ENCODE results near the gene COX20. TPM values are rescaled to one million over a fixed set of nuclear protein-coding genes. Genes with fewer than 3 reads are reported as not detected.

COX20 gene
- total RNA-seq, 1 donor: 32.8 TPM

DNA sequence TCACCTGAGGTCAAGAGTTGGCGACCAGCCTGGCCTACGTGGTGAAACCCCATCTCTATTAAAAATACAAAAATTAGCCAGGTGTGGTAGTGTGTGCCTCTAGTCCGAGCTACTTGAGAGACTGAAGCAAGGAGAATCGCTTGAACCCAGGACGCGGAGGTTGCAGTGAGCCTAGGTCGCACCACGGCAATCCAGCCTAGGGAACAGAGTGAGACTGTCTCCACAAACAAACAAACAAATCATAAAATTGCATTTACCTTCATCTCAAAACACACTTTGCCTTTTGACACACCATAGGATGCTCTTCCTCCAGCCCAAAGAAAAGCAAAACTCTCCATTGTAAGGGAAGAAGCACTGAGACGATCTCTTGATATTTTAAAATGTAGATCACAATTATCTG, 24.6 kb downstream of the COX20 start:
- TF ChIP-seq, protein P1, sequence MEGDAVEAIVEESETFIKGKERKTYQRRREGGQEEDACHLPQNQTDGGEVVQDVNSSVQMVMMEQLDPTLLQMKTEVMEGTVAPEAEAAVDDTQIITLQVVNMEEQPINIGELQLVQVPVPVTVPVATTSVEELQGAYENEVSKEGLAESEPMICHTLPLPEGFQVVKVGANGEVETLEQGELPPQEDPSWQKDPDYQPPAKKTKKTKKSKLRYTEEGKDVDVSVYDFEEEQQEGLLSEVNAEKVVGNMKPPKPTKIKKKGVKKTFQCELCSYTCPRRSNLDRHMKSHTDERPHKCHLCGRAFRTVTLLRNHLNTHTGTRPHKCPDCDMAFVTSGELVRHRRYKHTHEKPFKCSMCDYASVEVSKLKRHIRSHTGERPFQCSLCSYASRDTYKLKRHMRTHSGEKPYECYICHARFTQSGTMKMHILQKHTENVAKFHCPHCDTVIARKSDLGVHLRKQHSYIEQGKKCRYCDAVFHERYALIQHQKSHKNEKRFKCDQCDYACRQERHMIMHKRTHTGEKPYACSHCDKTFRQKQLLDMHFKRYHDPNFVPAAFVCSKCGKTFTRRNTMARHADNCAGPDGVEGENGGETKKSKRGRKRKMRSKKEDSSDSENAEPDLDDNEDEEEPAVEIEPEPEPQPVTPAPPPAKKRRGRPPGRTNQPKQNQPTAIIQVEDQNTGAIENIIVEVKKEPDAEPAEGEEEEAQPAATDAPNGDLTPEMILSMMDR (IDR thresholded peaks at IDR 0.05; ENCODE audit: insufficient read depth, low read depth, low read length): no peak
- peak overlapping the region; percentile 98 for H3K4me3 ChIP-seq (ENCODE audit: low read depth, low read length)
- DNase-seq (ENCODE audit: low read depth): no peak

DNA sequence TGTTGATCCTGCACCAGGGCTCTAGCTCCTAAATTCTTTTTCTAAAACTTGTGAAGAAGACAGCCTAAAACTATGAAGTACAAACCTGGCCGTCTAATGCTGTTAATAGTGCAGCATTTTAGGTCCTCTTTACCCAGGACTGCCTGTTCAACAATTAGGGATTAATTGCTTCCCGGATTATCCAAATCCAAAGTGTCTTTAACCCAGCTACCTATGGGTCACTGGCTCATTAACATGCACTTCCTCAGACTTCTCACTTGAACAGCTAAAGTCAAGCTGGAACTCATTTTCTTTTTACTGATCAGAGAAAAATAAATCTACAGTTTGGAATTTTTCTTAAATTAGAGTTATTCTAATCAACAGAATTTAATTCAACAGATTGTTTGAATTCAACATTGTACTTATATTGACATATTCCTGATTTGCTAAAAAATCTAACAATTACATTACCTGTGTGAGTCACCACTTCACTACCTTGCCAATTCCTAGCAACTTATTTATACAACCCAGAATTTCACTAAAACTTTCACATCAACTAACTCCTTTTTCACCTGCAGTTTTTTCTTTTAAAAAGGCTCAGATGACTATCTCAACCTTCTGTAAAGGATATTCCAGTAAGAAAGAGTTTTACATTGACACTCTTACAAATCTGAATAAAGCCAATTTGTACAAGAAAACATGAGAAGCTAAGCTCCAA, 25.6 kb downstream of the COX20 start:
- H3K4me3 ChIP-seq (ENCODE audit: low read depth, low read length): peak overlapping the region; percentile 98
- TF ChIP-seq, protein P1 (IDR thresholded peaks at IDR 0.05; ENCODE audit: insufficient read depth, low read depth, low read length): no peak
- no peak for DNase-seq (ENCODE audit: low read depth)

DNA sequence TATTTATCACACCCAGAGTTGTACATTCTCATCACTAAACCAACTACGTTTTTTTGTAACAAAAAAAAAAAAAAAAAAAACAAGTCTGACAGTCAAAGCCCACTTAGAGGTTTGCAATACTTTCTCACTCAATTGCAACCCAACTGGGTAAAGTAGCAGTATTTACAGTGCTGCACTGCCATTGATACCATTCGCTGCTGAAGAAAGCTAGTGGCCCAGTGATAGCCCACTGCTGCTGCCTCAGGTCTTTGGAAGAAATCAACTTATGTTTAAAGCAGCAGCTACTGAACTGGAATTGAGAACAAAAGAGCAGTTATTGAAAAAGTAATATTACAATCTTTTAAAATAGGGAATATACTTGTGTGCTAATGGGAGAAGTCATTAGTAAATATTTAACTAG, 26.2 kb downstream of the COX20 start:
- TF ChIP-seq, protein P1 (IDR thresholded peaks at IDR 0.05; ENCODE audit: insufficient read depth, low read depth, low read length): no peak
- DNase-seq (ENCODE audit: low read depth): no peak
- H3K4me3 ChIP-seq (ENCODE audit: low read depth, low read length): peak overlapping the region; percentile 98

DNA sequence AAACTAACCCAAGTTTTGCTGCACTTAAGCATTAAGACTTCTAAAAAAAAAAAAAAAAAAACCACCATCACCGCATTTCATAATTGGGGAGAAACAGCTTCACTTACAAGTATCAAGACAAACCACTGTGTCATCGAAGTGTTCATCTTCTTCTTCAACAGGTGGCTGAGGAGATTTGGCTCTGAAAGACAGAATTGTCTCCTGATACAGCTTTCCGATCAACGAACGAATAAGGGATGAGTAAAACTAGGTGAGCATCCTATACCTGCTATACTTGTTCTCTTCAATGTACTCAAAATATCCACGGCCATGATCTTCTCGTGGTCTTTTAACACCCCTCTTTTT, 26.9 kb downstream of the COX20 start:
- TF ChIP-seq, protein P1 (IDR thresholded peaks at IDR 0.05; ENCODE audit: insufficient read depth, low read depth, low read length): no peak
- peak overlapping the region; percentile 98 for H3K4me3 ChIP-seq (ENCODE audit: low read depth, low read length)
- peak; percentile 23 for DNase-seq (ENCODE audit: low read depth)

DNA sequence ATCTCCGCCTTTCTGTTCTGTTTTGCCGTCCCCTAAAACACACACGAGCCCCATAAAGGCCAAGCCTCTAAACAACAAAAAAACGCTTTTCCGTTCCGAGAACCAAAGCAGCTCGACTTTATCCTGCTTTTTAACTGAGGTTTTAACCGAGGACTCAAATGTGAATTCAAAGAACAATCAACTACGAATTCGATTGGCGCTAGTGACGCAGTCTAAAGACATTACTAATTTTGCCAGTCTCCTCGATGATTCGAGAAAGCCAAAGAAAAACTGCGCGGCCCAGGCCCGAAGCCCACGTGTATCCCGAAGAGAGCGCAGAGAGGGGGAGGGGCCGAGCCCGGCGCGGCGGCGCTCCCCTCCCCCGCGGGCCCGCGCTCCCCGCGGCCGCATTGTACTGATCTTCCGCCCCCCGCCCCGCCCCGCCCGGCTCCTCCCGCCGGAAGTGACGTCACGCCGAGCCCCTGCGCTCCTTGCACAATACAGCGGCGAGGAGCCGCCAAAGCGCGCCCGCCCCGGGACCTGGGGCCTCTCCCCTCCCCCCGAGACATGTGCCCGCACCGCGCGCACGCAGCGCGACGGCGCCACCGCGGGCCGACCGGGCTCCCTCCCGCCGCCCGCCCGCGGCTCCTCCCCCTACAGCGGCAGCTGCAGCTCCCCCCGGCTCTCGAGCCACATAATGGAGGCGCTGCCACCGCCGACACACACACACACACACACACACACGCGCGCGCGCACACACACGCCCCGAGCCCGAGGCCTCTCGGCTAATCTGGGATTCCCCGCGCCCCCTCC, 27.4 kb downstream of the COX20 start:
- H3K4me3 ChIP-seq (ENCODE audit: low read depth, low read length): peak overlapping the region; percentile 98
- TF ChIP-seq, protein P1 (IDR thresholded peaks at IDR 0.05; ENCODE audit: insufficient read depth, low read depth, low read length): no peak
- DNase-seq (ENCODE audit: low read depth): peak; percentile 96

DNA sequence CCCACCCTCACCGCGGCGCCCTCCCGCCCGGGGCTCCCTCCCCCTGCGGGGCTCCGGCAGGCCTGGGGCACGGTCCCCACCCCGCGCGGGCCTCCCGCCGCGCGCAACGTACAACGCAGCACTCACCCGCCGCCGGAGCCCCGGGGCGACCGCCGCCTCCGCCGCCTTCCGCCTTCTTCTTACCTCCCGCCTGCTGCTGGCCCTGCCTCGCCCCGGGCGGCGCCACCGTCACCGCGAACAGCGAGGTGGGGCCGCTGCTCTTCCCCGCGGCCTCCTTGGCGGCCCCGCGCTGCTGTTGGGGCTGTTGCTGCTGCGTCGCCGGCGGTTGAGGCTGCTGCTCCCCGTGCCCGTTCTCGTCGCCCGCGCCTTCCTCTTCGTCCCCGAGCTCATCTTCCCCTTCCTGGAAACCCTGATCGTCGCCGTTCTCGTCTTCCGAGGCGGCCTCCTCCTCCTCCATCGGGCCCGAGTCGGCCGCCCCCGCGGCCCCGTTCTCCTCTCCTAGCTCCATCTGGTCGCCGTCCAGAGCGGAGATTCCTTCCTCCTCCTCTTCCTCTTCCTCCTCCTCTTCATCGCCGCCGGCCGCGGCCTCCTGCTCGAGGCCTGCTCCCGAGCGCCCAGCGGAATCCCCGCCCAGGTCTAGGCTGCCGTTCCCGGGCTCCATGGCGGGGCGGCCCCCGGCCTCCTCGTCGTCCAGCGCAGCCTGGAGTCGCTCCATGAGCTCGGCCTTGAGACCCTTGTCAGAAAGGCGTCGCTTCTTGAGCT, 28.2 kb downstream of the COX20 start:
- DNase-seq (ENCODE audit: low read depth): peak; percentile 12
- TF ChIP-seq, protein P1 (IDR thresholded peaks at IDR 0.05; ENCODE audit: insufficient read depth, low read depth, low read length): no peak

More for the DNA sequence above, 28.2 kb downstream of the COX20 start:
- peak overlapping the region; percentile 98 for H3K4me3 ChIP-seq (ENCODE audit: low read depth, low read length)

All from fibroblast of villous mesenchyme (primary cell).